ENCODE results near the gene RSPH6A. TPM values are rescaled to one million over a fixed set of nuclear protein-coding genes. Genes with fewer than 3 reads are reported as not detected.

The RSPH6A gene
- total and polyA plus RNA-seq, 10 of the 15 experiments (the other 5 are each of a cell fraction or from before 2014, with no cell fraction given) = 0.03 to 0.41 (median 0.22) TPM; not detected in 4

DNA sequence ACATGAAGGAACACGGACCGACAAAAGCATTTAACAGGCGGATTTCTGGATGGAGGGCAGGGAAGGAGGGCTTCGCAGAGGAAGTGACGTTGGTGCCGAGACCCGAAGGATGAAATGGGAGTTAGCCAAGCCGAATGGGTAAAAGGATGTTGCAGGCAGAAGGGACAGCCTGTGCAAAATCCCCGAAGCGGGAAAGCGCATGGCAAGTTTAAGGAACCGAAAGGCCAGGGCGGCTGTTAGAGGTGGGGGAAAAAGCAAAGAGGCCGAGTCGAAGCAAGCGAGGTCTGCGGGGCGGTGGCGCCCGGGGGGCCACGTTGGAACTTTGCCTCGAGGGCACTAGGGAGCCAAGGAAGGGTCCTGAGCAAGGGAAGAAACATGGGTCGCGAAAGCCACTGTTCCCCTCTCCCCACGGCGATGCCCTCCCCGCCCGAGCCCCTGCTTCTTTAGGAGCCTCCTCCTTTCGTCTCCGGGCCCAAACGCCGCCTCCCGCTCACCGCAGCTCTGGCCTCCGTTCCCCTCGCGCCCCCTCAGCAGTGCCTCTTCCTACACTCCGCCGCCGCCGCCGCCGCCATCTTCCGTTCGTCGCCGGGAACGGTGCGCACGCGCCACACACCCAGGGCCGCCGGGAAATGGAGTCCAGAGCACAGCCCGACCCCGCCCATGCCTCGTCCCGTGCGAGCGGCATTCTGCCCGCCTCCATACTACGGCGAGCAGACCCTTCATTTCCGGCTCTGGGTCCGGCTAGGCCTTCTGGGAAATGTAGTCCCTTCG lies 47.6 kb upstream of the RSPH6A start, which contains the start of gene SYMPK (continued):
- TF ChIP-seq RAD51 (IDR thresholded peaks at IDR 0.05) (peak; percentile 83; the same call in 1 of the 2 replicates), TCF7 (IDR thresholded peaks at IDR 0.05; ENCODE audit: borderline replicate concordance) (no peak), BCL11A (IDR thresholded peaks at IDR 0.05; ENCODE audit: low read depth, low read length) (no peak), MAX (IDR thresholded peaks at IDR 0.05; ENCODE audit: low read depth, low read length) (peak; percentile 6; the same call in 1 of the 2 replicates), SMAD1 (IDR thresholded peaks at IDR 0.05; ENCODE audit: low read depth, partially characterized antibody) (no peak), SIX5 (IDR thresholded peaks at IDR 0.05; ENCODE audit: low read depth, low read length, severe bottlenecking) (peak; percentile 99), TCF3 (IDR thresholded peaks at IDR 0.05; ENCODE audit: borderline replicate concordance, insufficient read depth, low read depth, low read length) (no peak), USF1 (IDR thresholded peaks at IDR 0.05; ENCODE audit: borderline replicate concordance, extremely low read length, insufficient read depth, low read depth, low read length) (peak; percentile 16), BCL3 (IDR thresholded peaks at IDR 0.05; ENCODE audit: borderline replicate concordance, insufficient read depth, low read depth, low read length, poor library complexity, severe bottlenecking) (no peak), RELA (IDR thresholded peaks at IDR 0.05; ENCODE audit: borderline replicate concordance, partially characterized antibody) (peak; percentile 86), SP1 (IDR thresholded peaks at IDR 0.05; ENCODE audit: low read depth, low read length) (peak; percentile 54), FOXK2 (IDR thresholded peaks at IDR 0.05) (no peak), POLR2AphosphoS5 (IDR thresholded peaks at IDR 0.05; ENCODE audit: low read length) (peak; percentile 90), NFXL1 (IDR thresholded peaks at IDR 0.05; ENCODE audit: borderline replicate concordance) (no peak), REST (IDR thresholded peaks at IDR 0.05; ENCODE audit: low read depth, low read length) (no peak), KAT2A (conservative IDR thresholded peaks at IDR 0.05; ENCODE audit: control insufficient read depth, low read depth, low read length) (no peak)
- TF ChIP-seq, protein P1, sequence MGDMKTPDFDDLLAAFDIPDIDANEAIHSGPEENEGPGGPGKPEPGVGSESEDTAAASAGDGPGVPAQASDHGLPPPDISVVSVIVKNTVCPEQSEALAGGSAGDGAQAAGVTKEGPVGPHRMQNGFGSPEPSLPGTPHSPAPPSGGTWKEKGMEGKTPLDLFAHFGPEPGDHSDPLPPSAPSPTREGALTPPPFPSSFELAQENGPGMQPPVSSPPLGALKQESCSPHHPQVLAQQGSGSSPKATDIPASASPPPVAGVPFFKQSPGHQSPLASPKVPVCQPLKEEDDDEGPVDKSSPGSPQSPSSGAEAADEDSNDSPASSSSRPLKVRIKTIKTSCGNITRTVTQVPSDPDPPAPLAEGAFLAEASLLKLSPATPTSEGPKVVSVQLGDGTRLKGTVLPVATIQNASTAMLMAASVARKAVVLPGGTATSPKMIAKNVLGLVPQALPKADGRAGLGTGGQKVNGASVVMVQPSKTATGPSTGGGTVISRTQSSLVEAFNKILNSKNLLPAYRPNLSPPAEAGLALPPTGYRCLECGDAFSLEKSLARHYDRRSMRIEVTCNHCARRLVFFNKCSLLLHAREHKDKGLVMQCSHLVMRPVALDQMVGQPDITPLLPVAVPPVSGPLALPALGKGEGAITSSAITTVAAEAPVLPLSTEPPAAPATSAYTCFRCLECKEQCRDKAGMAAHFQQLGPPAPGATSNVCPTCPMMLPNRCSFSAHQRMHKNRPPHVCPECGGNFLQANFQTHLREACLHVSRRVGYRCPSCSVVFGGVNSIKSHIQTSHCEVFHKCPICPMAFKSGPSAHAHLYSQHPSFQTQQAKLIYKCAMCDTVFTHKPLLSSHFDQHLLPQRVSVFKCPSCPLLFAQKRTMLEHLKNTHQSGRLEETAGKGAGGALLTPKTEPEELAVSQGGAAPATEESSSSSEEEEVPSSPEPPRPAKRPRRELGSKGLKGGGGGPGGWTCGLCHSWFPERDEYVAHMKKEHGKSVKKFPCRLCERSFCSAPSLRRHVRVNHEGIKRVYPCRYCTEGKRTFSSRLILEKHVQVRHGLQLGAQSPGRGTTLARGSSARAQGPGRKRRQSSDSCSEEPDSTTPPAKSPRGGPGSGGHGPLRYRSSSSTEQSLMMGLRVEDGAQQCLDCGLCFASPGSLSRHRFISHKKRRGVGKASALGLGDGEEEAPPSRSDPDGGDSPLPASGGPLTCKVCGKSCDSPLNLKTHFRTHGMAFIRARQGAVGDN (IDR thresholded peaks at IDR 0.05) = peak; percentile 52; the same call in 1 of the 2 replicates
